ENCODE data around the gene GFI1. TPM values are rescaled to one million over a fixed set of nuclear protein-coding genes. Genes with fewer than 3 reads are reported as not detected.

Gene GFI1
- total and polyA plus RNA-seq, 2 experiments from 2014 or later, result 0.21 TPM; not detected in 1

DNA sequence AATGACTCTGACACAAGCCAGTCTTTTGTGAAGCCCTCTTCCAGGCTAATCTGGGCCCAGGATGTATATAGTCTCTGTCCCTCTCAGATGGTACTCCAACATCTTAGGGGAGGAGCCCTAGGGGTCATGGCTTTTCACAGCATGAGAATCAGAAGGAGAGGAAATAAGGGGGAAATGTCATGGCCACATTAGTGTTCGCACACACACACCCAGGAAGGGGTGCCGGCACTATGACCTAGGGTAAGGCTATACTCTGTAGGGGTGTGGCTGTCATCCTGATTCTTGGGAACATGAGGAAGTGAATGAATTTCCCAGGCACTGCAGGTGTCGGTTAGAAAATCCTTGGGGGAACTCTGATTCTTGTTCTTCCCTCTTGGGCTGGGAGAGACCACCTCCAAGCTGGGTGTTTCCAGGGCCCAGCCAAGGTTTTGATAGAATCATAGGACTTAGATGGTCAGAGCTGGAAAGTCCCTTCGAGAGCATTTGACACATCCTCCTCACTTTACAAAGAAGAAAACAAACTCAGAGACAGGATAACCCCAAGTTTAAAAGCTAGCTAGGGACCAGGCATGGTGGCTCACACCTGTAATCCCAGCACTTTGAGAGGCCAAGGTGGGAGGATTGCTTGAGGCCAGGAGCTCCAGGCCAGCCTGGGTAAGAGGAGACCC is 22.0 kb downstream of the GFI1 start (continued):
- TF ChIP-seq, protein P1, sequence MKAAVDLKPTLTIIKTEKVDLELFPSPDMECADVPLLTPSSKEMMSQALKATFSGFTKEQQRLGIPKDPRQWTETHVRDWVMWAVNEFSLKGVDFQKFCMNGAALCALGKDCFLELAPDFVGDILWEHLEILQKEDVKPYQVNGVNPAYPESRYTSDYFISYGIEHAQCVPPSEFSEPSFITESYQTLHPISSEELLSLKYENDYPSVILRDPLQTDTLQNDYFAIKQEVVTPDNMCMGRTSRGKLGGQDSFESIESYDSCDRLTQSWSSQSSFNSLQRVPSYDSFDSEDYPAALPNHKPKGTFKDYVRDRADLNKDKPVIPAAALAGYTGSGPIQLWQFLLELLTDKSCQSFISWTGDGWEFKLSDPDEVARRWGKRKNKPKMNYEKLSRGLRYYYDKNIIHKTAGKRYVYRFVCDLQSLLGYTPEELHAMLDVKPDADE (IDR thresholded peaks at IDR 0.05), result no peak
- TF ChIP-seq REST (IDR thresholded peaks at IDR 0.05; ENCODE audit: unreplicated experiment) (no peak), JUNB (IDR thresholded peaks at IDR 0.05; ENCODE audit: unreplicated experiment) (no peak)

GRCh38 chr1:92461364-92462097 is 25.2 kb downstream of the GFI1 start:
- H3K27me3 Mint-ChIP-seq (ENCODE audit: insufficient read depth, low read depth, poor library complexity), result no peaks in the 10 kb centered on the region
- H3K4me3 Mint-ChIP-seq, result no peak overlapping the region
- ATAC-seq (no peak), DNase-seq (ENCODE audit: low spot score) (no peak)
- no peaks in the 10 kb centered on the region for H3K79me2 ChIP-seq (replicated peaks; ENCODE audit: insufficient read depth)
- no peaks in the 10 kb centered on the region for H3K27me3 ChIP-seq (ENCODE audit: insufficient read depth)
- no peaks in the 10 kb centered on the region for H3K4me1 ChIP-seq (ENCODE audit: insufficient read depth)
- H3K4me1 Mint-ChIP-seq, result no peaks in the 10 kb centered on the region
- H3K36me3 ChIP-seq (ENCODE audit: insufficient read depth), result no peaks in the 10 kb centered on the region
- no peaks in the 10 kb centered on the region for H3K9me2 ChIP-seq (ENCODE audit: insufficient read depth)
- H3K27ac ChIP-seq (ENCODE audit: low read depth), result no peak overlapping the region
- no peaks in the 10 kb centered on the region for H4K20me1 ChIP-seq (replicated peaks; ENCODE audit: insufficient read depth)
- no peak overlapping the region for H3K4me3 ChIP-seq
- H3K9me3 Mint-ChIP-seq, result no peaks in the 10 kb centered on the region
- H3K36me3 Mint-ChIP-seq (ENCODE audit: low read depth), result no peaks in the 10 kb centered on the region
- H3F3A ChIP-seq (replicated peaks; ENCODE audit: low read depth), result no peaks in the 10 kb centered on the region
- no peak overlapping the region for H3K27ac Mint-ChIP-seq
- H3K4me2 ChIP-seq, result no peak overlapping the region
- no peak overlapping the region for H2AFZ ChIP-seq
- TF ChIP-seq POLR2AphosphoS5 (IDR thresholded peaks at IDR 0.05; ENCODE audit: low read depth) (no peak), JUNB (IDR thresholded peaks at IDR 0.05; ENCODE audit: unreplicated experiment) (no peak), ZNF114 (CRISPR knock-in tag; IDR thresholded peaks at IDR 0.05) (no peak), EZH2 (IDR thresholded peaks at IDR 0.05; ENCODE audit: low read depth, unreplicated experiment) (no peak), NANOG (IDR thresholded peaks at IDR 0.05; ENCODE audit: borderline replicate concordance) (no peak), EZH2phosphoT487 (IDR thresholded peaks at IDR 0.05; ENCODE audit: unreplicated experiment) (no peak)
- TF ChIP-seq, protein P2, sequence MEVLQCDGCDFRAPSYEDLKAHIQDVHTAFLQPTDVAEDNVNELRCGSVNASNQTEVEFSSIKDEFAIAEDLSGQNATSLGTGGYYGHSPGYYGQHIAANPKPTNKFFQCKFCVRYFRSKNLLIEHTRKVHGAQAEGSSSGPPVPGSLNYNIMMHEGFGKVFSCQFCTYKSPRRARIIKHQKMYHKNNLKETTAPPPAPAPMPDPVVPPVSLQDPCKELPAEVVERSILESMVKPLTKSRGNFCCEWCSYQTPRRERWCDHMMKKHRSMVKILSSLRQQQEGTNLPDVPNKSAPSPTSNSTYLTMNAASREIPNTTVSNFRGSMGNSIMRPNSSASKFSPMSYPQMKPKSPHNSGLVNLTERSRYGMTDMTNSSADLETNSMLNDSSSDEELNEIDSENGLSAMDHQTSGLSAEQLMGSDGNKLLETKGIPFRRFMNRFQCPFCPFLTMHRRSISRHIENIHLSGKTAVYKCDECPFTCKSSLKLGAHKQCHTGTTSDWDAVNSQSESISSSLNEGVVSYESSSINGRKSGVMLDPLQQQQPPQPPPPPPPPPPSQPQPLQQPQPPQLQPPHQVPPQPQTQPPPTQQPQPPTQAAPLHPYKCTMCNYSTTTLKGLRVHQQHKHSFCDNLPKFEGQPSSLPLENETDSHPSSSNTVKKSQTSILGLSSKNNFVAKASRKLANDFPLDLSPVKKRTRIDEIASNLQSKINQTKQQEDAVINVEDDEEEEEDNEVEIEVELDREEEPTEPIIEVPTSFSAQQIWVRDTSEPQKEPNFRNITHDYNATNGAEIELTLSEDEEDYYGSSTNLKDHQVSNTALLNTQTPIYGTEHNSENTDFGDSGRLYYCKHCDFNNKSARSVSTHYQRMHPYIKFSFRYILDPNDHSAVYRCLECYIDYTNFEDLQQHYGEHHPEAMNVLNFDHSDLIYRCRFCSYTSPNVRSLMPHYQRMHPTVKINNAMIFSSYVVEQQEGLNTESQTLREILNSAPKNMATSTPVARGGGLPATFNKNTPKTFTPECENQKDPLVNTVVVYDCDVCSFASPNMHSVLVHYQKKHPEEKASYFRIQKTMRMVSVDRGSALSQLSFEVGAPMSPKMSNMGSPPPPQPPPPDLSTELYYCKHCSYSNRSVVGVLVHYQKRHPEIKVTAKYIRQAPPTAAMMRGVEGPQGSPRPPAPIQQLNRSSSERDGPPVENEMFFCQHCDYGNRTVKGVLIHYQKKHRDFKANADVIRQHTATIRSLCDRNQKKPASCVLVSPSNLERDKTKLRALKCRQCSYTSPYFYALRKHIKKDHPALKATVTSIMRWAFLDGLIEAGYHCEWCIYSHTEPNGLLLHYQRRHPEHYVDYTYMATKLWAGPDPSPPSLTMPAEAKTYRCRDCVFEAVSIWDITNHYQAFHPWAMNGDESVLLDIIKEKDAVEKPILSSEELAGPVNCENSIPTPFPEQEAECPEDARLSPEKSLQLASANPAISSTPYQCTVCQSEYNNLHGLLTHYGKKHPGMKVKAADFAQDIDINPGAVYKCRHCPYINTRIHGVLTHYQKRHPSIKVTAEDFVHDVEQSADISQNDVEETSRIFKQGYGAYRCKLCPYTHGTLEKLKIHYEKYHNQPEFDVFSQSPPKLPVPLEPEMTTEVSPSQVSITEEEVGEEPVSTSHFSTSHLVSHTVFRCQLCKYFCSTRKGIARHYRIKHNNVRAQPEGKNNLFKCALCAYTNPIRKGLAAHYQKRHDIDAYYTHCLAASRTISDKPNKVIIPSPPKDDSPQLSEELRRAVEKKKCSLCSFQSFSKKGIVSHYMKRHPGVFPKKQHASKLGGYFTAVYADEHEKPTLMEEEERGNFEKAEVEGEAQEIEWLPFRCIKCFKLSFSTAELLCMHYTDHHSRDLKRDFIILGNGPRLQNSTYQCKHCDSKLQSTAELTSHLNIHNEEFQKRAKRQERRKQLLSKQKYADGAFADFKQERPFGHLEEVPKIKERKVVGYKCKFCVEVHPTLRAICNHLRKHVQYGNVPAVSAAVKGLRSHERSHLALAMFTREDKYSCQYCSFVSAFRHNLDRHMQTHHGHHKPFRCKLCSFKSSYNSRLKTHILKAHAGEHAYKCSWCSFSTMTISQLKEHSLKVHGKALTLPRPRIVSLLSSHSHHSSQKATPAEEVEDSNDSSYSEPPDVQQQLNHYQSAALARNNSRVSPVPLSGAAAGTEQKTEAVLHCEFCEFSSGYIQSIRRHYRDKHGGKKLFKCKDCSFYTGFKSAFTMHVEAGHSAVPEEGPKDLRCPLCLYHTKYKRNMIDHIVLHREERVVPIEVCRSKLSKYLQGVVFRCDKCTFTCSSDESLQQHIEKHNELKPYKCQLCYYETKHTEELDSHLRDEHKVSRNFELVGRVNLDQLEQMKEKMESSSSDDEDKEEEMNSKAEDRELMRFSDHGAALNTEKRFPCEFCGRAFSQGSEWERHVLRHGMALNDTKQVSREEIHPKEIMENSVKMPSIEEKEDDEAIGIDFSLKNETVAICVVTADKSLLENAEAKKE (CRISPR knock-in tag; IDR thresholded peaks at IDR 0.05), result no peak
